Duodenal mucosa (tissue), 2 donors: ENCODE measurements around the gene DNAAF9.

Experiments used
- H3K27ac ChIP-seq: one replicate; pipeline ENCODE4 v1.7.0; 2013; ENCODE audit warnings: low read depth, low read length
- H3K27me3 ChIP-seq, 2 donors: one replicate each; pipeline ENCODE4 v1.7.0; 2013; ENCODE audit warnings: low read length in 2 of 2, control low read depth in 1 of 2; ENCODE audit not compliant: insufficient read depth in 2 of 2, control insufficient read depth in 1 of 2
- H3K36me3 ChIP-seq, 2 donors: one replicate each; pipeline ENCODE4 v1.7.0; 2013; ENCODE audit warnings: low read length in 2 of 2, control low read depth in 1 of 2; ENCODE audit not compliant: insufficient read depth in 2 of 2, control insufficient read depth in 1 of 2
- H3K4me1 ChIP-seq, 2 donors: one replicate each; pipeline ENCODE4 v1.7.0; 2013; ENCODE audit warnings: low read length in 2 of 2, control low read depth in 1 of 2; ENCODE audit not compliant: insufficient read depth in 2 of 2, control insufficient read depth in 1 of 2
- H3K4me3 ChIP-seq, 2 donors: one replicate each; pipeline ENCODE4 v1.7.0; 2013; ENCODE audit warnings: low read length in 2 of 2, low read depth in 1 of 2
- H3K9ac ChIP-seq, 2 donors: one replicate each; pipeline ENCODE4 v1.7.0; 2013; ENCODE audit warnings: low read length in 2 of 2, low read depth in 1 of 2
- H3K9me3 ChIP-seq, 2 donors: one replicate each; pipeline ENCODE4 v1.7.0; 2013; ENCODE audit warnings: low read length in 2 of 2, control low read depth in 1 of 2; ENCODE audit not compliant: control insufficient read depth in 1 of 2

Gene DNAAF9

DNA sequence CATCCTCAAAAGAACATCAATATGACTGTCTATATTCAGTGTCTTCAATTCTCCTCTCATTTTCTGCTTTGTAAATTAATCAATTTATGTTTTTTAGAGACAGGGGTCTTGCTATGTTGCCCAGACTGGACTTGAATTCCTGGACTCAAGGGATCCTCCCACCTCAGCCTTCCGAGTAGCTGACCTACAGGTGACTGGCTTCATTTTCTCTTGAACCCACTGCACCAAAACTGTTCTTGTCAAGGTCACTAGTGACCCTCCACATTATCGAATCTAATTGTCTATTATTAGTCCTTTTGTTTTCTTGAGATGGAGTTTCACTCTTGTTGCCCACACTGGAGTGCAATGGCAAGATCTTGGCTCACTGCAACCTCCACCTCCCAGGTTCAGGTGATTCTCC, 3.7 kb downstream of the DNAAF9 start:
- no peak overlapping the region for H3K27ac ChIP-seq
- H3K4me3 ChIP-seq, result no peak overlapping the region
- no peak overlapping the region for H3K9ac ChIP-seq
- no peaks in the 10 kb centered on the region for H3K27me3 ChIP-seq
- no peaks in the 10 kb centered on the region for H3K9me3 ChIP-seq
- no peaks in the 10 kb centered on the region for H3K36me3 ChIP-seq
- peaks cover 6 to 19% of the 10 kb centered on the region in 2 donors for H3K4me1 ChIP-seq

GRCh38 chr20:3402453-3402852, 5.0 kb downstream of the DNAAF9 start:
- Histone ChIP-seq H3K9ac (no peak overlapping the region), H3K27me3 (no peaks in the 10 kb centered on the region), H3K4me1 (peaks cover 17 to 19% of the 10 kb centered on the region in 2 donors), H3K4me3 (no peak overlapping the region), H3K27ac (no peak overlapping the region), H3K36me3 (no peaks in the 10 kb centered on the region), H3K9me3 (no peaks in the 10 kb centered on the region)

DNA sequence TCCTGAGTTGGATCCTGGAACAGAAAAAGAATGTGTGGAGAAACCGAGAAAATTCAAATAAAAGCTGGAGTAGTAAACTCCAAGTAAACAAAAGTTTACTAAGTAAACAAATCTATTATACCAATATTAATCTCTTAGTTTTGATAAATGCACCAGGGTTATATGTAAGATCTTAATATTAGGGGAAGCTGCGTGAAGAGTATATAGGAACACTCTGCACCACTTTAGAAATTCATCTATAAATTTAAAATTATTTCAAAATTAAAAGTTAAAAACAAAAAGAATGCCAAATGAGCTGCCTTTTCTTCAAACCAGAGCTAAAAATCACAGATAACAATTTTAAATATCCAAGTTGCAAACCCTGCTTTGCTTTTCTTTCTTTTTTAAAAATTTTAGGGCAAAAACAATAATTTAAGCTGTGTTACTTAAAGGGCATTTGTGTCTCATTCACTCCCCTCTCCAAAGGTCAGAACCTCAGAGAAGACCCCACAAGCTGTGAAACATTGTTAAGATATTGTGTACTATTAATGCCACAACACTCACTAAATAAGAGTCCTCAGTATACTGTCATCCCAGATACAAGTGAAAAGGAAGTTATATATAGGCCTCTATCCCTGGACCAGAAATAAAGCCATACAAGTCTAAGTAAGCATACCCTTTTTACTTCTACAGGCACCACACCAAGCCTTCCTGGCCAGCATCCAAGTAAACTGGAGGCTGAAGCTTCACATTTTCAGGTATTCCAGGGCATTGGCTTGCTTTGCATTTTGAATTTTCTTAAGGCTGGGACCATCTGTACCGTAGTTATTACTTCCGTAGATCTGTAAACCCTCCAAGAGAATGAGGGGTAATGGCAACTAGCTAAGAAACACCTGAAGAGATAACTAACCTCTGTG, 7.0 kb downstream of the DNAAF9 start:
- peaks cover 9 to 13% of the 10 kb centered on the region in 2 donors for H3K4me1 ChIP-seq
- H3K9me3 ChIP-seq, result no peaks in the 10 kb centered on the region

DNA sequence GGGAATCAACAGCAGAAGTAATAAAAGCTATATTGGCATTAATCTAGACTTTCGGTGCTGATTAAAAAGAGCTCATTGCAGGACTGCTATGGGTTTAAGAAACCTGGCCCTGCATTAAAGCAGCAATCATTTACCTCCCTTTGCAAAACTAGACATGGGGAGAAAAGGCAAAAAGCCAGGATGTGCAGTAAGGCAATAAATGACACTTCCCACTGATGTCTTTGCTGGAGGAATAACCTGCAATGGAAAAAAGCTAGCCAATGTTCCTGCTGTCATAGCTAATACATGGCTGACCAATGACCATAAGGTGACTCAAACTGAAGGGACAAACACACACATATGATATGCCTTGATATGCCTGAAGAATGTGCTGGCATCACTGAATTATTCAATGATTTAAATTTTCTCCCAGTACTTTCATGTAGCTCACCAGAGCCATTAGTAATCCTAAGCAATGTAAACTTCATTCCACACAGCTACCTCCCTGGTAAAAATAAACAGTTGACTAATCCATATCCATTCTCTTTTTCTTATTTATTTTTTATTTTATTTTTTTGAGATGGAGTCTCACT, 8.7 kb downstream of the DNAAF9 start:
- Histone ChIP-seq H3K36me3 (no peaks in the 10 kb centered on the region), H3K9ac (no peak overlapping the region), H3K4me1 (peaks cover 9 to 13% of the 10 kb centered on the region in 2 donors), H3K4me3 (no peak overlapping the region), H3K27me3 (no peaks in the 10 kb centered on the region), H3K27ac (no peak overlapping the region), H3K9me3 (no peaks in the 10 kb centered on the region)

More for the DNA sequence above, 7.0 kb downstream of the DNAAF9 start:
- Histone ChIP-seq H3K27me3 (no peaks in the 10 kb centered on the region), H3K4me3 (no peak overlapping the region), H3K9ac (no peak overlapping the region), H3K36me3 (no peaks in the 10 kb centered on the region), H3K27ac (no peak overlapping the region)

DNA sequence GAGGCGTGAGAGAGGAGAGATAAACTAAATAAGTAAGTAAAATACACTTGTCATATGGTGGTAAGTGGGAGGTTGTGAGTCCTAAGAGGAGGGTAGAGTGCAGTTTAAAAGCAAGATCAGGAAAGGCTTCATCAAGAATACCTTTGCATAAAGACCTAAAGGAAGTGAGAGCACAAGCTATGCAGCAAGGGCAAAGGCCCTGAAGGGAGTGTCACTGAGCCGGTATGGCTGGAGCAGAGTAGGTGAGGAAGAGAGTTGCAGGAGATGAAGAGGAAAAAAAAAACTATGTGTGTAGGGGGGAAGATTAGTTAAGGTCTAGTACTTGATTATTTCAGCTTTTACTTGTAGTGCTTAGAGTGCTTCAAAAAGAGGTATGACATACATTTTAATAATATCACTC, 11.0 kb downstream of the DNAAF9 start:
- Histone ChIP-seq H3K9me3 (no peaks in the 10 kb centered on the region), H3K36me3 (no peaks in the 10 kb centered on the region), H3K27ac (no peak overlapping the region), H3K4me3 (no peak overlapping the region), H3K4me1 (peaks cover 9 to 13% of the 10 kb centered on the region in 2 donors), H3K9ac (no peak overlapping the region), H3K27me3 (no peaks in the 10 kb centered on the region)

GRCh38 chr20:3392756-3393155, 14.7 kb downstream of the DNAAF9 start:
- no peak overlapping the region for H3K27ac ChIP-seq
- H3K27me3 ChIP-seq, result no peaks in the 10 kb centered on the region

GRCh38 chr20:3390759-3391425, 16.6 kb downstream of the DNAAF9 start:
- no peak overlapping the region for H3K27ac ChIP-seq
- no peaks in the 10 kb centered on the region for H3K36me3 ChIP-seq
- H3K4me1 ChIP-seq, result no peaks in the 10 kb centered on the region
- no peak overlapping the region for H3K4me3 ChIP-seq
- H3K27me3 ChIP-seq, result no peaks in the 10 kb centered on the region
- peaks cover 0 to under 1% of the 10 kb centered on the region in 2 donors for H3K9me3 ChIP-seq
- H3K9ac ChIP-seq, result no peak overlapping the region

More at GRCh38 chr20:3392756-3393155, 14.7 kb downstream of the DNAAF9 start:
- no peaks in the 10 kb centered on the region for H3K36me3 ChIP-seq
- H3K4me1 ChIP-seq, result peaks cover 3 to 4% of the 10 kb centered on the region in 2 donors
- no peaks in the 10 kb centered on the region for H3K9me3 ChIP-seq
- H3K9ac ChIP-seq, result no peak overlapping the region
- H3K4me3 ChIP-seq, result no peak overlapping the region

- Histone ChIP-seq H3K4me1 (no peaks in the 10 kb centered on the region), H3K9ac (no peak overlapping the region), H3K27ac (no peak overlapping the region), H3K27me3 (no peaks in the 10 kb centered on the region), H3K4me3 (no peak overlapping the region), H3K9me3 (peaks cover 0 to 3% of the 10 kb centered on the region in 2 donors), H3K36me3 (peaks cover 0 to 6% of the 10 kb centered on the region in 2 donors)
These were observed 23.5 kb downstream of the DNAAF9 start for GRCh38 chr20:3383878-3384495.

GRCh38 chr20:3382836-3383235, 24.6 kb downstream of the DNAAF9 start:
- no peak overlapping the region for H3K4me3 ChIP-seq
- no peaks in the 10 kb centered on the region for H3K4me1 ChIP-seq
- H3K27me3 ChIP-seq, result no peaks in the 10 kb centered on the region
- H3K9me3 ChIP-seq, result peaks cover 0 to 3% of the 10 kb centered on the region in 2 donors
- no peak overlapping the region for H3K9ac ChIP-seq
- no peak overlapping the region for H3K27ac ChIP-seq
- H3K36me3 ChIP-seq, result peaks cover 6 to 16% of the 10 kb centered on the region in 2 donors
